ENCODE measurements around the gene DKC1. TPM values are rescaled to one million over a fixed set of nuclear protein-coding genes. Genes with fewer than 3 reads are reported as not detected.

The DKC1 gene
- total and polyA plus RNA-seq, 9 donors = 17.0 to 60.6 (median 34.4) TPM

- no peaks in the 10 kb centered on the region for H3K27me3 ChIP-seq
- intact Hi-C loops (cut with DNase I) = no loop called here
- 73 to 78% (median 75%) methylated on average over 8 of the region's 8 CpGs for WGBS, 3 donors
- H3K9me3 ChIP-seq = no peaks in the 10 kb centered on the region
- H3K27ac ChIP-seq = no peak overlapping the region
- TF ChIP-seq CTCF (IDR thresholded peaks at IDR 0.05) = no peak
- H3K4me1 ChIP-seq (ENCODE audit: insufficient read depth) = peaks cover 1% of the 10 kb centered on the region
- H3K4me3 ChIP-seq = no peak overlapping the region
- no peak for DNase-seq
- H3K36me3 ChIP-seq = no peaks in the 10 kb centered on the region
Measured at GRCh38 chrX:154800478-154801210, 38.0 kb downstream of the DKC1 start.

- no peak overlapping the region for H3K27ac ChIP-seq
- no peaks in the 10 kb centered on the region for H3K36me3 ChIP-seq
- H3K27me3 ChIP-seq = no peaks in the 10 kb centered on the region
- DNase-seq = no peak
- 60 to 82% (median 71%) methylated on average over 2 of the region's 2 CpGs for WGBS, 3 donors
- intact Hi-C loops (cut with DNase I) = no loop called here
- no peaks in the 10 kb centered on the region for H3K9me3 ChIP-seq
- H3K4me3 ChIP-seq = no peak overlapping the region
- peaks cover 1% of the 10 kb centered on the region for H3K4me1 ChIP-seq (ENCODE audit: insufficient read depth)
- TF ChIP-seq POLR2A (IDR thresholded peaks at IDR 0.05) = no peak
- TF ChIP-seq EP300 (IDR thresholded peaks at IDR 0.05) = no peak
- TF ChIP-seq CTCF (IDR thresholded peaks at IDR 0.05) = no peak
Measured at GRCh38 chrX:154802947-154803346, 40.3 kb downstream of the DKC1 start.

GRCh38 chrX:154804261-154804956, 41.7 kb downstream of the DKC1 start:
- no peaks in the 10 kb centered on the region for H3K36me3 ChIP-seq
- intact Hi-C loops (cut with DNase I) = no loop called here
- no peaks in the 10 kb centered on the region for H3K9me3 ChIP-seq
- peaks cover 1% of the 10 kb centered on the region for H3K4me1 ChIP-seq (ENCODE audit: insufficient read depth)
- TF ChIP-seq EP300 (IDR thresholded peaks at IDR 0.05) = no peak
- TF ChIP-seq CTCF (IDR thresholded peaks at IDR 0.05) = no peak
- TF ChIP-seq POLR2A (IDR thresholded peaks at IDR 0.05) = no peak
- H3K27ac ChIP-seq = no peak overlapping the region
- peak overlapping the region; percentile 54 for H3K4me3 ChIP-seq
- 47 to 50% (median 47%) methylated on average over 7 of the region's 7 CpGs for WGBS, 3 donors
- no peak for DNase-seq
- H3K27me3 ChIP-seq = no peaks in the 10 kb centered on the region

GRCh38 chrX:154804957-154805695, 42.5 kb downstream of the DKC1 start, which contains the start of gene MPP1:
Gene MPP1 (minus strand): TSS chrX:154805485. CDS start chrX:154805373, 112 bp downstream.
- Histone ChIP-seq H3K27ac (peak within 1 kb of the TSS in 1 of 2 donors; percentile 33), H3K27me3 (no peaks in the 10 kb centered on the region), H3K36me3 (no peaks in the 10 kb centered on the region), H3K9me3 (no peaks in the 10 kb centered on the region), H3K4me3 (peak within 1 kb of the TSS; percentile 54), H3K4me1 (ENCODE audit: insufficient read depth) (peaks cover 1% of the 10 kb centered on the region)
- peak; percentile 61 to 84 (median 72) for DNase-seq
- TF ChIP-seq POLR2A (IDR thresholded peaks at IDR 0.05) = no peak
- no peak for TF ChIP-seq EP300 (IDR thresholded peaks at IDR 0.05)
- TF ChIP-seq CTCF (IDR thresholded peaks at IDR 0.05) = no peak
- intact Hi-C loops (cut with DNase I) = no loop called here
- 34 to 45% (median 44%) methylated on average over 65 of the region's 65 CpGs for WGBS, 3 donors
